Endodermal cell (in vitro differentiated cells): ENCODE measurements around the gene UBE2J1. TPM values are rescaled to one million over a fixed set of nuclear protein-coding genes. Genes with fewer than 3 reads are reported as not detected.

ENCODE experiments used
- DNase-seq: peaks from one replicate; pipeline ENCODE4 v3.0.0-alpha.2; 2017
- H3K27ac ChIP-seq: 2 replicates; pipeline ENCODE4 v1.5.1; 2013; ENCODE audit warnings: mild to moderate bottlenecking, low read depth, low read length, moderate library complexity
- H3K27me3 ChIP-seq: 2 replicates; pipeline ENCODE4 v1.6.1; 2013; ENCODE audit warnings: mild to moderate bottlenecking, low read length, moderate library complexity; ENCODE audit not compliant: insufficient read depth, control insufficient read depth, poor library complexity, severe bottlenecking
- H3K36me3 ChIP-seq: 2 replicates; pipeline ENCODE4 v1.7.0; 2013; ENCODE audit warnings: mild to moderate bottlenecking, low read length, moderate library complexity; ENCODE audit not compliant: control insufficient read depth, insufficient read depth
- H3K4me1 ChIP-seq: one replicate; pipeline ENCODE4 v1.7.0; 2013; ENCODE audit warnings: low read length; ENCODE audit not compliant: control insufficient read depth, insufficient read depth
- H3K4me3 ChIP-seq: 2 replicates; pipeline ENCODE4 v1.5.1; 2013; ENCODE audit warnings: mild to moderate bottlenecking, low read length, moderate library complexity
- H3K9ac ChIP-seq: 2 replicates; pipeline ENCODE4 v1.6.1; 2013; ENCODE audit warnings: mild to moderate bottlenecking, low read length, moderate library complexity; ENCODE audit not compliant: poor library complexity, severe bottlenecking; ENCODE audit errors: extremely low read depth
- H3K9me3 ChIP-seq: 2 replicates; pipeline ENCODE4 v1.6.1; 2013; ENCODE audit warnings: mild to moderate bottlenecking, low read length, moderate library complexity; ENCODE audit not compliant: control insufficient read depth
- H3K27ac Mint-ChIP-seq: 2 replicates; pipeline ENCODE4 v1.8.0; 2020; ENCODE audit warnings: mixed read lengths
- H3K27me3 Mint-ChIP-seq: 2 replicates; pipeline ENCODE4 v1.8.0; 2021; ENCODE audit warnings: mild to moderate bottlenecking, mixed read lengths; ENCODE audit not compliant: insufficient read depth
- H3K36me3 Mint-ChIP-seq: 2 replicates; pipeline ENCODE4 v1.8.0; 2020; ENCODE audit warnings: low read depth, mixed read lengths
- H3K4me1 Mint-ChIP-seq: 2 replicates; pipeline ENCODE4 v1.8.0; 2020; ENCODE audit warnings: mixed read lengths
- H3K4me3 Mint-ChIP-seq: 2 replicates; pipeline ENCODE4 v1.8.0; 2020; ENCODE audit warnings: mild to moderate bottlenecking, moderate library complexity, mixed read lengths
- H3K9me3 Mint-ChIP-seq: 2 replicates; pipeline ENCODE4 v1.8.0; 2020; ENCODE audit warnings: mild to moderate bottlenecking, mixed read lengths
- CTCF ChIP-seq: fragments of 200-600 bp; sonication (generic); conservative IDR thresholded peaks from 2 replicates; pipeline ENCODE4 v1.5.0; 2021; ENCODE audit warnings: antibody characterized with exemption, mild to moderate bottlenecking
- WGBS, 2 experiments: methylation state at CpG; one replicate each; pipeline versions ENCODE4 v1.1.5 to v1.1.7; 2013; ENCODE audit warnings: missing lambda C conversion rate in 2 of 2, mixed read lengths in 1 of 2; ENCODE audit not compliant: insufficient coverage in 1 of 2, insufficient read length in 1 of 2; 5-methylcytosine and 5-hydroxymethylcytosine counted together
- total RNA-seq, 2 donors: library from RNA; stranded (reverse); fragmentation: NEBNext Ultra II Directional in 1 of 2; extraction: Animal tissue kit (Norgen Biotek cat#: 25700) in 1 of 2; gene quantifications; 2 replicates in 1 of 2; 3 replicates in 1 of 2; pipeline ENCODE4 v1.2.1, GENCODE V29; 2021

The UBE2J1 gene
- total RNA-seq, 2 donors from 2014 or later = 20.1 to 21.9 TPM

DNA sequence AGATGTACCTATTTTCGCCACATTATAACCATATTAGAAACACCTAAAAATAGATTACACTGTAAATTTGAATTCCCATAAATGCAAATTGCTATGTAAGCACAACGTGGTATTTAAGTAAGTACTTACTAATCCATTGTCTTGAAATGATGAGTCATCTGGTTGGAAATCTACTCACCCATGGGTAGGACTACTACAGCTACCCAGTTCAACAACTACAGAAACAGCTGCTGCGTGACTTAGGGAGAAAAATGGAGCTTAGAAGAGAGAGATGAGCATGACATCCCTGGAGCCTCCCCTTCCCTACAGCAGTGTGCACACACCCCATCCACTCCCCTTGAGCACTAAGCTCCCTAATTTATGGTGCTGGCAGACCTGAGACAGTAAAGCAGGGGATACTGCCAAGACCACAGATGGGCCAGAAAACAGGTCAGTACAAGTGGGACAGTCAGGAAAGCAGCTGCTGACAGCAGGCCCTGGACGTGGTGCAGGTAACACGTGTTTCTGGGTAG, 32.7 kb upstream of the UBE2J1 start:
- H3K9ac ChIP-seq = no peak overlapping the region
- no peak overlapping the region for H3K4me3 Mint-ChIP-seq
- 84 to 90% methylated on average over 1 to 5 of the region's 5 CpGs for WGBS, 2 experiments

DNA sequence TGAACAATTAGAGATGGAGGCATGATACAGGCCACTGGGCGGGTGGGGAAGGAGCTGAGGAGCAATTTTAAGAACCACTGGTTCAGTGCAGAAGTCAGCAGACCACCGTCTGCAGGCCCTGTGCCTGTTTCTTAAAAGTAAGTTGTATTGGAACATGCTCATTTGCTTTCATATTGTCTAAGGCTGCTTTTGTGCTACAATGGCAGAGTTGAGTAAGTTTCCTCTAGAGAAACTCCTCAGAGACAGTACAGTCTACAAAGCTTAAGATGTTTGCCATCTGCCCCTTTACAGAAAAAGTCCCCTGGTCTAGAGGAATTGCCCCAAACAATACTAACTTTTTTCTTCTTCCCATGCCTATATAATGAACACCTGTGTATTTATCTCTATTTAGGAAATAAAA, 28.5 kb upstream of the UBE2J1 start:
- peaks cover 12% of the 10 kb centered on the region for H3K27me3 ChIP-seq
- WGBS, 2 experiments = 81 to 87% methylated on average over 2 of the region's 2 CpGs
- no peak overlapping the region for H3K4me3 Mint-ChIP-seq
- no peak overlapping the region for H3K27ac ChIP-seq
- H3K36me3 Mint-ChIP-seq = no peaks in the 10 kb centered on the region
- peaks cover 26% of the 10 kb centered on the region for H3K27me3 Mint-ChIP-seq
- peaks cover 4% of the 10 kb centered on the region for H3K4me1 Mint-ChIP-seq
- DNase-seq = no peak
- no peak overlapping the region for H3K27ac Mint-ChIP-seq
- H3K9me3 ChIP-seq = no peaks in the 10 kb centered on the region
- no peak for TF ChIP-seq CTCF
- H3K9me3 Mint-ChIP-seq = no peaks in the 10 kb centered on the region
- no peak overlapping the region for H3K4me3 ChIP-seq
- no peaks in the 10 kb centered on the region for H3K4me1 ChIP-seq
- no peaks in the 10 kb centered on the region for H3K36me3 ChIP-seq
- H3K9ac ChIP-seq = no peak overlapping the region

More for the DNA sequence above, 32.7 kb upstream of the UBE2J1 start:
- DNase-seq = no peak
- Mint-ChIP-seq H3K4me1 (no peaks in the 10 kb centered on the region), H3K27ac (no peak overlapping the region), H3K36me3 (no peaks in the 10 kb centered on the region), H3K27me3 (peaks cover 21% of the 10 kb centered on the region), H3K9me3 (no peaks in the 10 kb centered on the region)
- no peak overlapping the region for H3K4me3 ChIP-seq
- no peak for TF ChIP-seq CTCF
- H3K4me1 ChIP-seq = no peaks in the 10 kb centered on the region
- no peak overlapping the region for H3K27ac ChIP-seq
- H3K9me3 ChIP-seq = no peaks in the 10 kb centered on the region
- no peaks in the 10 kb centered on the region for H3K36me3 ChIP-seq
- no peaks in the 10 kb centered on the region for H3K27me3 ChIP-seq

- Mint-ChIP-seq H3K27me3 (peaks cover 26% of the 10 kb centered on the region), H3K36me3 (no peaks in the 10 kb centered on the region), H3K4me1 (peaks cover 13% of the 10 kb centered on the region), H3K9me3 (no peaks in the 10 kb centered on the region), H3K4me3 (no peak overlapping the region), H3K27ac (no peak overlapping the region)
- no peak for DNase-seq
- Histone ChIP-seq H3K27me3 (peaks cover 12% of the 10 kb centered on the region), H3K9me3 (no peaks in the 10 kb centered on the region), H3K36me3 (no peaks in the 10 kb centered on the region), H3K9ac (no peak overlapping the region), H3K4me1 (no peaks in the 10 kb centered on the region), H3K27ac (no peak overlapping the region), H3K4me3 (no peak overlapping the region)
- no peak for TF ChIP-seq CTCF
- WGBS, 2 experiments = 89 to 100% methylated on average over 2 to 5 of the region's 5 CpGs
These were observed 26.8 kb upstream of the UBE2J1 start for GRCh38 chr6:89379281-89379680.
